Naive thymus-derived CD8-positive, alpha-beta T cell (primary cell): ENCODE results near the gene BMPR1A. TPM values are rescaled to one million over a fixed set of nuclear protein-coding genes. Genes with fewer than 3 reads are reported as not detected.

Source experiments
- ATAC-seq, 2 donors: fragments of 150-1000 bp; cut with Tn5 transposase in 1 of 2; sonication (Bioruptor Pico), chemical (Tn5 transposase) in 1 of 2; 1 replicate in 1 of 2; 2 replicates in 1 of 2; pipeline ENCODE4 v1.10.0; 2021; ENCODE audit warnings: mild to moderate bottlenecking in 2 of 2, moderate library complexity in 2 of 2
- POLR2A ChIA-PET: fragments of 350-600 bp; sonication (Branson Sonifier 250); formaldehyde crosslinking; loops from one replicate; lab custom pipeline; 2021; ENCODE audit warnings: antibody characterized with exemption; lab: Charles Lee
- DNase-seq, 10 donors: peaks; one replicate each; pipeline versions ENCODE4 v3.0.0 to v3.0.0-alpha.2; 2020 to 2022
- H3K27ac Mint-ChIP-seq, 10 donors: one replicate each; pipeline ENCODE4 v1.8.0; 2020 to 2022; ENCODE audit warnings: mild to moderate bottlenecking in 10 of 10, mixed read lengths in 10 of 10, moderate library complexity in 4 of 10, inconsistent platforms in 1 of 10
- H3K27me3 Mint-ChIP-seq, 5 donors: one replicate each; pipeline ENCODE4 v1.8.0; 2021 to 2022; ENCODE audit warnings: mixed read lengths in 5 of 5
- H3K36me3 Mint-ChIP-seq, 3 donors: one replicate each; pipeline ENCODE4 v1.8.0; 2020 to 2022; ENCODE audit warnings: mixed read lengths in 3 of 3, mild to moderate bottlenecking in 2 of 3, inconsistent platforms in 1 of 3
- H3K4me1 Mint-ChIP-seq, 4 donors: one replicate each; pipeline ENCODE4 v1.8.0; 2021 to 2022; ENCODE audit warnings: mixed read lengths in 4 of 4
- H3K4me3 Mint-ChIP-seq, 10 donors: one replicate each; pipeline ENCODE4 v1.8.0; 2020 to 2022; ENCODE audit warnings: mild to moderate bottlenecking in 10 of 10, mixed read lengths in 10 of 10, moderate library complexity in 6 of 10, inconsistent platforms in 1 of 10
- H3K9me3 Mint-ChIP-seq, 9 donors: one replicate each; pipeline ENCODE4 v1.8.0; 2020 to 2022; ENCODE audit warnings: mixed read lengths in 9 of 9, mild to moderate bottlenecking in 3 of 9, inconsistent platforms in 1 of 9, moderate library complexity in 1 of 9
- polyA plus RNA-seq, 3 donors: library from polyadenylated mRNA; unstranded; fragments of 300-500 nt; fragmentation: Illumina TruSeq; gene quantifications; one replicate each; pipeline ENCODE4 v1.2.3, GENCODE V29; 2021
- total RNA-seq, 8 experiments: library from RNA in 2 of 8; stranded (reverse) in 2 of 8; gene quantifications; one replicate each; pipeline ENCODE4 v1.2.3 and lab custom pipeline; 2021 to 2026

The BMPR1A gene
- total and polyA plus RNA-seq, 5 experiments from 2014 or later: 1.1 to 11.0 (median 5.2) TPM

GRCh38 chr10:86798611-86799010, 42.2 kb downstream of the BMPR1A start:
- Mint-ChIP-seq H3K27ac (no peak overlapping the region), H3K36me3 (no peaks in the 10 kb centered on the region), H3K4me1 (peaks cover 5 to 10% (median 9%) of the 10 kb centered on the region in 4 donors), H3K27me3 (no peaks in the 10 kb centered on the region), H3K9me3 (no peaks in the 10 kb centered on the region), H3K4me3 (no peak overlapping the region)
- DNase-seq: peak in 1 of 10 donors; percentile 0
- POLR2A ChIA-PET: no interaction called here
- ATAC-seq: peak in 1 of 2 donors; percentile 16

- ATAC-seq (no peak), DNase-seq (no peak)
- Mint-ChIP-seq H3K4me3 (no peak overlapping the region), H3K36me3 (no peaks in the 10 kb centered on the region), H3K4me1 (peaks cover 3 to 10% (median 9%) of the 10 kb centered on the region in 4 donors), H3K9me3 (no peaks in the 10 kb centered on the region), H3K27ac (no peak overlapping the region), H3K27me3 (no peaks in the 10 kb centered on the region)
- POLR2A ChIA-PET: no interaction called here
Measured at GRCh38 chr10:86799188-86799845, 42.9 kb downstream of the BMPR1A start.

- Mint-ChIP-seq H3K9me3 (no peaks in the 10 kb centered on the region), H3K27ac (peak overlapping the region in 1 of 10 donors; percentile 33)
- POLR2A ChIA-PET: no interaction called here
Measured at GRCh38 chr10:86801995-86802394, 45.6 kb downstream of the BMPR1A start.

GRCh38 chr10:86802473-86803108, 46.2 kb downstream of the BMPR1A start:
- Mint-ChIP-seq H3K4me3 (no peak overlapping the region), H3K9me3 (no peaks in the 10 kb centered on the region), H3K4me1 (peaks cover 3 to 10% (median 9%) of the 10 kb centered on the region in 4 donors), H3K36me3 (no peaks in the 10 kb centered on the region), H3K27ac (no peak overlapping the region), H3K27me3 (no peaks in the 10 kb centered on the region)
- POLR2A ChIA-PET: no interaction called here
- DNase-seq (no peak), ATAC-seq (no peak)

More at GRCh38 chr10:86801995-86802394, 45.6 kb downstream of the BMPR1A start:
- H3K4me3 Mint-ChIP-seq: peak overlapping the region in 1 of 10 donors; percentile 58
- H3K36me3 Mint-ChIP-seq: no peaks in the 10 kb centered on the region
- H3K27me3 Mint-ChIP-seq: no peaks in the 10 kb centered on the region
- peaks cover 3 to 10% (median 9%) of the 10 kb centered on the region in 4 donors for H3K4me1 Mint-ChIP-seq
- ATAC-seq: no peak
- DNase-seq: no peak

- H3K4me3 Mint-ChIP-seq: no peak overlapping the region
- DNase-seq: no peak
- POLR2A ChIA-PET: no interaction called here
- no peak for ATAC-seq
- H3K27me3 Mint-ChIP-seq: no peaks in the 10 kb centered on the region
- H3K4me1 Mint-ChIP-seq: peaks cover 3 to 10% (median 9%) of the 10 kb centered on the region in 4 donors
- no peaks in the 10 kb centered on the region for H3K9me3 Mint-ChIP-seq
- H3K27ac Mint-ChIP-seq: no peak overlapping the region
- H3K36me3 Mint-ChIP-seq: no peaks in the 10 kb centered on the region
Measured at GRCh38 chr10:86803156-86803555, 46.7 kb downstream of the BMPR1A start.

- H3K27ac Mint-ChIP-seq: no peak overlapping the region
- no peak overlapping the region for H3K4me3 Mint-ChIP-seq
- H3K36me3 Mint-ChIP-seq: no peaks in the 10 kb centered on the region
- POLR2A ChIA-PET: no interaction called here
- ATAC-seq (no peak), DNase-seq (no peak)
- H3K9me3 Mint-ChIP-seq: no peaks in the 10 kb centered on the region
- H3K27me3 Mint-ChIP-seq: no peaks in the 10 kb centered on the region
- H3K4me1 Mint-ChIP-seq: peaks cover 0 to 5% (median 0%) of the 10 kb centered on the region in 4 donors
Measured at GRCh38 chr10:86804805-86805204, 48.4 kb downstream of the BMPR1A start.

- Mint-ChIP-seq H3K9me3 (no peaks in the 10 kb centered on the region), H3K4me3 (no peak overlapping the region), H3K27ac (no peak overlapping the region), H3K36me3 (no peaks in the 10 kb centered on the region), H3K4me1 (peaks cover 0 to 7% (median under 1%) of the 10 kb centered on the region in 4 donors), H3K27me3 (no peaks in the 10 kb centered on the region)
- POLR2A ChIA-PET: no interaction called here
- no peak for ATAC-seq
- no peak for DNase-seq
Measured at GRCh38 chr10:86813101-86813500, 56.7 kb downstream of the BMPR1A start.

- Mint-ChIP-seq H3K36me3 (no peaks in the 10 kb centered on the region), H3K4me1 (peaks cover 0 to 7% (median under 1%) of the 10 kb centered on the region in 4 donors), H3K4me3 (no peak overlapping the region), H3K9me3 (no peaks in the 10 kb centered on the region), H3K27me3 (no peaks in the 10 kb centered on the region), H3K27ac (no peak overlapping the region)
- POLR2A ChIA-PET: no interaction called here
- ATAC-seq: no peak
- DNase-seq: no peak
Measured at GRCh38 chr10:86813982-86814381, 57.6 kb downstream of the BMPR1A start.

- Mint-ChIP-seq H3K36me3 (no peaks in the 10 kb centered on the region), H3K4me1 (peaks cover 0 to 5% (median under 1%) of the 10 kb centered on the region in 4 donors), H3K27ac (no peak overlapping the region), H3K9me3 (no peaks in the 10 kb centered on the region), H3K27me3 (no peaks in the 10 kb centered on the region), H3K4me3 (no peak overlapping the region)
- no peak for DNase-seq
- POLR2A ChIA-PET: no interaction called here
- no peak for ATAC-seq
Measured at GRCh38 chr10:86815035-86815617, 58.7 kb downstream of the BMPR1A start.

- POLR2A ChIA-PET: no interaction called here
- no peak overlapping the region for H3K27ac Mint-ChIP-seq
- no peak for ATAC-seq
- no peak overlapping the region for H3K4me3 Mint-ChIP-seq
- H3K36me3 Mint-ChIP-seq: no peaks in the 10 kb centered on the region
- H3K27me3 Mint-ChIP-seq: peaks cover 0 to 3% (median 0%) of the 10 kb centered on the region in 5 donors
- H3K4me1 Mint-ChIP-seq: peaks cover 0 to 8% (median under 1%) of the 10 kb centered on the region in 4 donors
- no peaks in the 10 kb centered on the region for H3K9me3 Mint-ChIP-seq
- no peak for DNase-seq
Measured at GRCh38 chr10:86815640-86816039, 59.2 kb downstream of the BMPR1A start.

- no peaks in the 10 kb centered on the region for H3K36me3 Mint-ChIP-seq
- H3K4me1 Mint-ChIP-seq: peaks cover 0 to 5% (median 0%) of the 10 kb centered on the region in 4 donors
- ATAC-seq (no peak), DNase-seq (no peak)
- no peak overlapping the region for H3K27ac Mint-ChIP-seq
- H3K4me3 Mint-ChIP-seq: no peak overlapping the region
- POLR2A ChIA-PET: no interaction called here
- no peaks in the 10 kb centered on the region for H3K9me3 Mint-ChIP-seq
- H3K27me3 Mint-ChIP-seq: peaks cover 0 to 3% (median 0%) of the 10 kb centered on the region in 5 donors
Measured at GRCh38 chr10:86817246-86817645, 60.8 kb downstream of the BMPR1A start.

GRCh38 chr10:86819567-86819966, 63.1 kb downstream of the BMPR1A start:
- ATAC-seq (no peak), DNase-seq (no peak)
- H3K4me3 Mint-ChIP-seq: no peak overlapping the region
- H3K9me3 Mint-ChIP-seq: no peaks in the 10 kb centered on the region
- peaks cover 0 to 3% (median 0%) of the 10 kb centered on the region in 4 donors for H3K4me1 Mint-ChIP-seq
- H3K27ac Mint-ChIP-seq: no peak overlapping the region
- H3K36me3 Mint-ChIP-seq: no peaks in the 10 kb centered on the region
- POLR2A ChIA-PET: no interaction called here
- H3K27me3 Mint-ChIP-seq: peaks cover 0 to 3% (median 0%) of the 10 kb centered on the region in 5 donors

GRCh38 chr10:86820509-86820908, 64.1 kb downstream of the BMPR1A start:
- Mint-ChIP-seq H3K36me3 (no peaks in the 10 kb centered on the region), H3K4me1 (peaks cover 0 to 3% (median 0%) of the 10 kb centered on the region in 4 donors), H3K4me3 (no peak overlapping the region), H3K27ac (no peak overlapping the region), H3K27me3 (peaks cover 0 to 3% (median 0%) of the 10 kb centered on the region in 5 donors), H3K9me3 (no peaks in the 10 kb centered on the region)
- no peak for DNase-seq
- no peak for ATAC-seq
- POLR2A ChIA-PET: no interaction called here
